Natural killer cell (primary cell): ENCODE data around the gene TRAPPC3L. TPM values are rescaled to one million over a fixed set of nuclear protein-coding genes. Genes with fewer than 3 reads are reported as not detected.

Experiments
- ATAC-seq, 3 donors: fragments of 150-1000 bp in 2 of 3; fragments of 200-7000 bp in 1 of 3; cut with Tn5 transposase; 1 replicate in 1 of 3; 2 replicates in 2 of 3; pipeline ENCODE4 v1.10.0; 2021; ENCODE audit warnings: mild to moderate bottlenecking in 2 of 3, moderate library complexity in 2 of 3
- DNase-seq, 2 donors: peaks; one replicate each; pipeline versions ENCODE4 v3.0.0 to v3.0.0-alpha.2; 2013 to 2021; ENCODE audit warnings: mixed read lengths in 1 of 2
- H3K27ac ChIP-seq: one replicate; pipeline ENCODE4 v1.5.1; 2013; ENCODE audit warnings: mild to moderate bottlenecking, low read length
- H3K27me3 ChIP-seq: one replicate; pipeline ENCODE4 v1.6.1; 2013; ENCODE audit warnings: low read length; ENCODE audit not compliant: control insufficient read depth, insufficient read depth
- H3K36me3 ChIP-seq: one replicate; pipeline ENCODE4 v1.6.1; 2013; ENCODE audit warnings: low read length; ENCODE audit not compliant: control insufficient read depth, insufficient read depth
- H3K4me1 ChIP-seq: one replicate; pipeline ENCODE4 v1.6.1; 2013; ENCODE audit warnings: low read length; ENCODE audit not compliant: control insufficient read depth, insufficient read depth
- H3K4me3 ChIP-seq: one replicate; pipeline ENCODE4 v1.5.1; 2013; ENCODE audit warnings: low read length
- H3K9me3 ChIP-seq: one replicate; pipeline ENCODE4 v1.6.1; 2013; ENCODE audit warnings: low read length; ENCODE audit not compliant: control insufficient read depth, insufficient read depth
- H3K27ac Mint-ChIP-seq, 2 donors: one replicate each; pipeline ENCODE4 v1.8.0; 2022; ENCODE audit warnings: mild to moderate bottlenecking in 2 of 2, mixed read lengths in 2 of 2, moderate library complexity in 1 of 2
- H3K27me3 Mint-ChIP-seq, 2 donors: one replicate each; pipeline ENCODE4 v1.8.0; 2022; ENCODE audit warnings: low read depth in 2 of 2, mixed read lengths in 2 of 2
- H3K36me3 Mint-ChIP-seq: one replicate; pipeline ENCODE4 v1.8.0; 2022; ENCODE audit warnings: mixed read lengths
- H3K4me1 Mint-ChIP-seq, 2 donors: one replicate each; pipeline ENCODE4 v1.8.0; 2022; ENCODE audit warnings: mixed read lengths in 2 of 2
- H3K4me3 Mint-ChIP-seq: one replicate; pipeline ENCODE4 v1.8.0; 2022; ENCODE audit warnings: mild to moderate bottlenecking, moderate library complexity, mixed read lengths
- H3K9me3 Mint-ChIP-seq, 2 donors: one replicate each; pipeline ENCODE4 v1.8.0; 2022; ENCODE audit warnings: mixed read lengths in 2 of 2
- whole genome bisulfite sequencing: methylation state at CpG from one replicate; pipeline ENCODE4 v1.1.7; 2013; ENCODE audit warnings: missing lambda C conversion rate; ENCODE audit not compliant: insufficient coverage; 5-methylcytosine and 5-hydroxymethylcytosine counted together
- intact Hi-C: fragments of 100-400 bp; cut with micrococcal nuclease; formaldehyde crosslinking; loops from one replicate; pipeline ENCODE4 v1.14.2; 2022
- total RNA-seq, 4 donors: library from RNA; stranded (reverse); fragments of 120-200 nt in 1 of 4; gene quantifications; one replicate each; pipeline versions ENCODE4 v1.2.3 to v1.2.4, GENCODE V29; 2013 to 2022
- TF ChIP-seq, protein P1 (sequence below): fragments of 200-600 bp; IDR thresholded peaks from one replicate; pipeline ENCODE4 v1.8.0; 2022; ENCODE audit warnings: antibody characterized with exemption

The TRAPPC3L gene
- total RNA-seq, 3 donors from 2014 or later (not counting 1 experiment from before 2014, with no cell fraction given) = 0.66 TPM; not detected in 2

DNA sequence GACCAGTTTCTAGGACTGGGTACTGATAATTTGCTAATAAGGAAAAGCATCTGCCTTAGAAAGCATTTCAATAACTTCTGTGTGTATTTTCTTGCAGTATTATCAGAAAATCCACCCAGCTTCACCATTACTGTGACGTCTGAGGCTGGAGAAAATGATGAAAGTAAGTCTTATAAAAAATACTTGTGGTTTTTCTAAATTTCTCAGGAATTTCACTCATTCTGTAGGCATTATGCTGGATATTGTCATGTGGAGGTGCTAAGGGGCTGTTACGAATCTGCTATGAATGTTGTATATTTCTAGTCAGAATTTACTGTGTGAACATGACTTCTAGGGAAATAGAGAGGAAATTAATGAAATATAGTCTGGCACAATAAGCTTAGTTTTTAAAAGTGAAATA, 34.7 kb upstream of the TRAPPC3L start:
- intact Hi-C loops = no loop called here
- Histone ChIP-seq H3K4me1 (no peaks in the 10 kb centered on the region), H3K9me3 (no peaks in the 10 kb centered on the region), H3K4me3 (no peak overlapping the region), H3K27ac (no peak overlapping the region), H3K27me3 (no peaks in the 10 kb centered on the region), H3K36me3 (peaks cover 37% of the 10 kb centered on the region)
- peaks cover 17 to 22% of the 10 kb centered on the region in 2 donors for H3K4me1 Mint-ChIP-seq
- no peaks in the 10 kb centered on the region for H3K9me3 Mint-ChIP-seq
- no peaks in the 10 kb centered on the region for H3K36me3 Mint-ChIP-seq
- no peak for DNase-seq
- no peak for ATAC-seq
- TF ChIP-seq, protein P1, sequence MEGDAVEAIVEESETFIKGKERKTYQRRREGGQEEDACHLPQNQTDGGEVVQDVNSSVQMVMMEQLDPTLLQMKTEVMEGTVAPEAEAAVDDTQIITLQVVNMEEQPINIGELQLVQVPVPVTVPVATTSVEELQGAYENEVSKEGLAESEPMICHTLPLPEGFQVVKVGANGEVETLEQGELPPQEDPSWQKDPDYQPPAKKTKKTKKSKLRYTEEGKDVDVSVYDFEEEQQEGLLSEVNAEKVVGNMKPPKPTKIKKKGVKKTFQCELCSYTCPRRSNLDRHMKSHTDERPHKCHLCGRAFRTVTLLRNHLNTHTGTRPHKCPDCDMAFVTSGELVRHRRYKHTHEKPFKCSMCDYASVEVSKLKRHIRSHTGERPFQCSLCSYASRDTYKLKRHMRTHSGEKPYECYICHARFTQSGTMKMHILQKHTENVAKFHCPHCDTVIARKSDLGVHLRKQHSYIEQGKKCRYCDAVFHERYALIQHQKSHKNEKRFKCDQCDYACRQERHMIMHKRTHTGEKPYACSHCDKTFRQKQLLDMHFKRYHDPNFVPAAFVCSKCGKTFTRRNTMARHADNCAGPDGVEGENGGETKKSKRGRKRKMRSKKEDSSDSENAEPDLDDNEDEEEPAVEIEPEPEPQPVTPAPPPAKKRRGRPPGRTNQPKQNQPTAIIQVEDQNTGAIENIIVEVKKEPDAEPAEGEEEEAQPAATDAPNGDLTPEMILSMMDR = no peak
- 91% methylated on average over 1 of the region's 2 CpGs for WGBS
- no peak overlapping the region for H3K4me3 Mint-ChIP-seq
- H3K27me3 Mint-ChIP-seq = no peaks in the 10 kb centered on the region
- H3K27ac Mint-ChIP-seq = no peak overlapping the region

DNA sequence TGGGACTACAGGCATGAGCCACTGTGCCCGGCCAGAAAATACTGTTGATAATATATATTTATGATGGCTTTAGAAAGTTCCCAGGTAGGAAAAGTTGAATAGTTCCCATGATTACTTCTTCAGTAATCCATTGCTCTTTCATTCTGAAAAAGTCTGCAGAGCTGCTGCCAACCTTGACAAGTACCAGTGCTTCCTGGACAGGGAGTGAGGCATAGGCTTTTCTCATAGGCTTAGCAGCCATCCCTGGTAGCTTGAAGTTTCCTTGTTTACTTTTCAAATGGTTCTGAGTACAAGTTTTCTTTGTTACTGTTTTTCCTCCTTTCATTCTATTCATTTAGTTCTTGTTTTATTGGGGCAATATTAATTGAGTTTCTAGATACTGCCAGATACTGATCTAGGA, 33.7 kb upstream of the TRAPPC3L start:
- Histone ChIP-seq H3K4me1 (no peaks in the 10 kb centered on the region), H3K36me3 (peaks cover 34% of the 10 kb centered on the region), H3K4me3 (no peak overlapping the region), H3K9me3 (no peaks in the 10 kb centered on the region), H3K27ac (no peak overlapping the region), H3K27me3 (no peaks in the 10 kb centered on the region)
- intact Hi-C loops = no loop called here
- DNase-seq = no peak
- TF ChIP-seq, protein P1 = no peak
- Mint-ChIP-seq H3K4me3 (no peak overlapping the region), H3K27me3 (no peaks in the 10 kb centered on the region), H3K4me1 (peaks cover 23 to 24% of the 10 kb centered on the region in 2 donors), H3K9me3 (no peaks in the 10 kb centered on the region), H3K36me3 (no peaks in the 10 kb centered on the region), H3K27ac (no peak overlapping the region)
- no peak for ATAC-seq
- WGBS = 100% methylated on average over 1 of the region's 1 CpG

DNA sequence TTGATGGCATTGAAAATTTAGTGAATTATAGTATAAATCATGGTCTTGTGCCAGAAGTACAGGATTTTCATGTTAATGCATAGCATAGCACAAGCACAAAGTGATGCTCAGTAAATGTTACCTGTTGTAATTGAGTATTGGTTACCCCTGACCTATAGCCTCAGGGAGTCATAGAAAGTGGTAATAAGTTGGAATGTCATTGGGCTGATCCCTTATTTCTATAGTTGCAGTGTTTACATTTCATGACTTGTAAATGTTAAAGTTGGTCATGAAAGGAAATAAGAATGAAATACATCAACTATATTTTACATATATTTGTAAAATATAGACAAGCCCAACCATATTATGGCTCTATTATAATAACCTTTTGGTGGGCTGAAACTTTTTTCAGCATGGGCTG, 32.9 kb upstream of the TRAPPC3L start:
- Histone ChIP-seq H3K9me3 (no peaks in the 10 kb centered on the region), H3K36me3 (peaks cover 35% of the 10 kb centered on the region), H3K27me3 (no peaks in the 10 kb centered on the region), H3K27ac (no peak overlapping the region), H3K4me3 (no peak overlapping the region), H3K4me1 (no peaks in the 10 kb centered on the region)
- Mint-ChIP-seq H3K4me1 (peaks cover 31 to 32% of the 10 kb centered on the region in 2 donors), H3K27ac (no peak overlapping the region), H3K27me3 (no peaks in the 10 kb centered on the region), H3K9me3 (no peaks in the 10 kb centered on the region), H3K36me3 (no peaks in the 10 kb centered on the region), H3K4me3 (no peak overlapping the region)
- DNase-seq (no peak), ATAC-seq (no peak)
- intact Hi-C loops = no loop called here
- TF ChIP-seq, protein P1 = no peak

DNA sequence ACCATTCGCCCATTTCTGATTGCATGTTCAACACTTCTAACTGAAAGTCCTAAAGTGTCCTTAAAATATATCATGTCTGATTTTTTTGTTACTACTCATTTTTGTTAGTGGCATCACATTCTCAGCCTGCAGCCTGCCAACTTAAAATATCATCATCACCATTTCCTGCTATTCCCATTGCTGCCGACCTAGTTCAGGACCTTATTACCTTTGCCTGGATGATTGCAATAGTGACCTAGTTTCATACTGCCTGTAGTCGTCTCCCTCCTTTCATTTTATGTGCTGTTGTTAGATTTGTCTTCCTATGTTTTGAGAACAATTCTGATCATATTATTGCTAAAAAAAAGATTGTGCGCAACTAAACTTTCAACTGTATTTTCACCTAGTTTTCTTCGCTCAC, 32.0 kb upstream of the TRAPPC3L start:
- H3K4me3 Mint-ChIP-seq = no peak overlapping the region
- no peak overlapping the region for H3K27ac ChIP-seq
- no peak for ATAC-seq
- H3K27ac Mint-ChIP-seq = no peak overlapping the region
- 92% methylated on average over 5 of the region's 5 CpGs for WGBS
- no peak for DNase-seq
- H3K4me3 ChIP-seq = no peak overlapping the region
- no peaks in the 10 kb centered on the region for H3K27me3 Mint-ChIP-seq
- H3K36me3 ChIP-seq = peaks cover 31% of the 10 kb centered on the region
- H3K4me1 ChIP-seq = no peaks in the 10 kb centered on the region
- TF ChIP-seq, protein P1 = no peak
- no peaks in the 10 kb centered on the region for H3K9me3 ChIP-seq
- H3K27me3 ChIP-seq = no peaks in the 10 kb centered on the region
- no peaks in the 10 kb centered on the region for H3K9me3 Mint-ChIP-seq
- intact Hi-C loops = no loop called here
- H3K36me3 Mint-ChIP-seq = no peaks in the 10 kb centered on the region
- H3K4me1 Mint-ChIP-seq = peaks cover 39 to 40% of the 10 kb centered on the region in 2 donors
